ENCODE measurements around the gene RAB28.
"Not testable (repeated sequence)": the region's sequence is repeated elsewhere in the genome, so short reads cannot be mapped to it uniquely, and the experiment has no call there.

RAB28 gene

DNA sequence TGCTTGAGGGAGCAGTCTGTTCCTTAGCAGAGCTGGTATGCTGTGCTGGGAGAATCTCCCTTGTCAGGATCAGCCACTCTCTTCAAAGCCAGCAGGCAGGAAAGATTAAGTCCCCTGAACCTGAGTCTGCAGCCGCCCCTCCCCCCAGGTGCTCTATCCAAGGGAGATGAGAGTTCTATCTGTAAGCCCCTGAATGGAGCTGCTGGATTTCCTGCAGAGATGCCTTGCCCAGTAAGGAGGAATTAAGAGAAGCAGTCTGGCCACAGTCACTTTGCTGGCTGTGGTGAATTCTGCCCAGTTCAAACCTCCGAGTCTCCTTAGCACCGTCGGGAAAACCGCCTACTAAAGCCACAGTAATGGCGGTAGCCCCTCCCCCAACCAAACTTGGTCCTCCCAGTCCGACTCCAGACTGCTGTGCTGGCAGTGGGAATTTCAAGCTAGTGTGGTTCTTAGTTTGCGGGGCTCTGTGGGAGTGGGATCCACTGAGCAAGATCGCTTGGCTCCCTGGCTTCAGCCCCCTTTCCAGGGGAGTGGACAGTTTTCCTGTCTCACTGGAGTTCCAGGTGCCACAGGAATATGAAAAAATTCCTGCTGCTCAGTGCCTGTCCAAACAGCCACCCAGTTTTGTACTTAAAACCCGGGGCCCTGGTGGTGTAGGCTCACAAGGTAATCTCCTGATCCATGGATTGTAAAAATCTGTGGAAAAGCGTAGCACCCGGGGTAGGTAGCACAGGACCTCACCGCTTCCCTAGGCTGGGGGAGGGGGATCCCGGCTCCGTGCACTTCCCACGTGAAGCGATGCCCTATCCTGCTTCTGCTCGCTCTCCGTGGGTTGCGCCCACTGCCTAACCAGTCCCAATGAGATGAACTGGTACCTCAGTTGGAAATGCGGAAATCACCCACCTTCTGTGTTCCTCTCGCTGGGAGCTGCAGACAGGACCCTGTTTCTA is 38.0 kb downstream of the RAB28 start:
- DNase-seq: no peak

GRCh38 chr4:13441506-13441905 is 42.6 kb downstream of the RAB28 start:
- DNase-seq: no peak

- DNase-seq: no peak
Measured at GRCh38 chr4:13436962-13437361, 47.2 kb downstream of the RAB28 start.

DNA sequence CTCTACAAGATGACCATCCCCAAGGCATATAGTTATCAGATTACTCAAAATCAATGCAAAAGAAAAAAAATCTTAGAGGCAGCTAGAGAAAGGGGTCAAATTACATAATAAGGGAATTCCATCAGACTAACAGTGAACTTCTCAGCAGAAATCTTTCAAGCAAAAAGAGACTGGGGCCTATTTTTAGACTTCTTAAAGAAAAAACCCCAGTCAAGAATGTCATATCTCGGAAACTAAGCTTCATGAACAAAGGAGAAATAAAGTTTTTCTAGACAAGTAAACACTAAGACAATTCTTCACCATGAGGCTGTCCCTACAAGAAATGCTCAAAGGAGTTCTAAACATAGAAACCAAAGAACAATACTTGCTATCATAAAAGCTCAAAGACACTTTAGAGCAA is 51.7 kb downstream of the RAB28 start:
- DNase-seq: no peak

DNA sequence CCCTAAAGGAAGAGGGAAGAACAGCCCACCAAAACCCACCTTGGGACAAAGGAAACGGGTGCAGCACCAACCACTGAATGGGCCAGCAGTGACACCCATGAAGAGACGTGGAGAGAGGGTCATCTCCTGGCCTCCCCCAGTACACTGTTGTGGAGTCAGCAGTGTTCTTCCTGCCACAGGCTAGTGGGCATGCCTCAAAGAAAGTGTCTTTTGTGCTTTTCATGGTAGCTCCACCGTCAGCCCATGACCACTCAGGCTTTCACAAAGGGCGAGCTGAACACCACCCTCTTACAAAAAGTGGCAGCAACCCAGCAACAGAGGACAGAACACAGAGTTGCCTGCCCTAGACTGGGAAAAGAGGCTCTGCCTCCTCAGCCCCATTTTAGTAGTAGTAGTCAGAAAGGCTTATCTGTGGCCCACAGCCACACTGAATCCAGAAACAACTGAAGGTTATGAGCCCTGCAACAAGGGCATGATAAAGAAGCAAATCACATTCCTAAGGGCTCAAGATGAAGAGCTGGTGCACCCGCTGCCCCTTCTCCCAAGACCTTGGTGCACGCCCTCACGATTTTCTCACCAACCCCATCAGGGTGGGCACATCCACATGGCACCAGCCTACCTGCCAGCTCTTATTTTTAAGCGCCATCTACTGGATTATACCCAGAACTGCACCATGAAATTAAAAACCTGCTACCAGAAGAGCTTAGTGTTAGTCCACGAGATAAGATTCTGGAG is 53.1 kb downstream of the RAB28 start:
- no peak for DNase-seq

DNA sequence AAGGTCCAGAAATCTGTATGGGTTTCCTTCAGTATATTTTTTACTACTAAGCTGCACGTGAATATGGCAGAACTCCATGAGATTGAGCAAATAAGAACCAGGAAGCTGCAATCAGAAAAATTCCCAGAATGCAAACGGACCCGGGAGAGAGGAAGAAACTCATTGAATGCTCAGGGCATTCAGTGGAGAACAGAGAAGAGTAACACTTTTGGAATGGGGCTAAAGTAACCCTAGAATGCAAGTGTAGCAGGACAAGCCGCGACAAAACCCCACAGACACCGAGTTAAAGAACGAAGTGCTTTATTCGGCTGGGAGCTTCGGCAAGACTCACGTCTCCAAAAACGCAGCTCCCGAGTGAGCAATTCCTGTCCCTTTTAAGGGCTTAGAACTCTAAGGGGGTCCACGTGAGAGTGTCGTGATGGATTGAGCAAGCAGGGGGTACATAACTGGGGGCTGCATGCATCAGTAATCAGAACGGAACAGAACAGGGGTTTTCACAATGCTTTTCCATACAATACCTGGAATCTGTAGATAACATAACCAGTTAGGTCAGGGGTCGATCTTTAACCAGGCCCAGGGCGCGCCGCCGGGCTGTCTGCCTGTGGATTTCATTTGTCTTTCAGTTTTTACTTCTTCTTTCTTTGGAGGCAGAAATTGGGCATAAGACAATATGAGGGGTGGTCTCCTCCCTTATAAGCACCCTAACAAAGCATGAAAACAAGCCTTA is 56.4 kb downstream of the RAB28 start:
- DNase-seq: no peak

DNA sequence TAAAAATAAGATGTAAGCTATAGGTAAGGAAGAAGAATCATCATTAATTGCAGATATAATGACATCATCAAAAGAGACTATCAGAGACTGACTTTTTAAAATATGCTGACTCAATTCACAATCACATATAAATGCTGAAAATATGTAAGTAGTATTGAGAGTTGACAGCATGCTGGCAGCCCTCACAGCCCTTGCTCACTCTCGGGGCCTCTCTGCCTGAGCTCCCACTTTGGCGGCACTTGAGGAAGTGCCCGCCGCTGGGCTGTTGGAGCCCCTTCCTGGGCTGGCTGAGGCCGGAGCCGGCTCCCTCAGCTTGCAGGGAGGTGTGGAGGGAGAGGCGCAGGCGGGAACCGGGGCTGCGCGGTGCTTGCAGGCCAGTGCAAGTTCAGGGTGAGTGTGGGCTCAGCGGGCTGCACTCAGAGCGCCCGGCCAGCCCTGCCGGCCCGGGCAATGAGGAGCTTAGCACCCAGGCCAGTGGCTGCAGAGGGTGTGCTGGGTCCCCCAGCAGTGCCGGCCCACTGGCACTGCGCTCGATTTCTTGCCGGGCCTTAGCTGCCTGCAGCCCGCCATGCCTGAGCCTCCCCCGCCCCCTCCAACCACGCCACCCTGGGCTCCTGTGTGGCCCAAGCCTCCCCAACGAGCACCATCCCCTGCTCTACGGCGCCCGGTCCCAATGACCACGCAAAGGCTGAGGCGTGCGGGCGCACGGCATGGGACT is 68.9 kb downstream of the RAB28 start:
- no peak for DNase-seq

DNA sequence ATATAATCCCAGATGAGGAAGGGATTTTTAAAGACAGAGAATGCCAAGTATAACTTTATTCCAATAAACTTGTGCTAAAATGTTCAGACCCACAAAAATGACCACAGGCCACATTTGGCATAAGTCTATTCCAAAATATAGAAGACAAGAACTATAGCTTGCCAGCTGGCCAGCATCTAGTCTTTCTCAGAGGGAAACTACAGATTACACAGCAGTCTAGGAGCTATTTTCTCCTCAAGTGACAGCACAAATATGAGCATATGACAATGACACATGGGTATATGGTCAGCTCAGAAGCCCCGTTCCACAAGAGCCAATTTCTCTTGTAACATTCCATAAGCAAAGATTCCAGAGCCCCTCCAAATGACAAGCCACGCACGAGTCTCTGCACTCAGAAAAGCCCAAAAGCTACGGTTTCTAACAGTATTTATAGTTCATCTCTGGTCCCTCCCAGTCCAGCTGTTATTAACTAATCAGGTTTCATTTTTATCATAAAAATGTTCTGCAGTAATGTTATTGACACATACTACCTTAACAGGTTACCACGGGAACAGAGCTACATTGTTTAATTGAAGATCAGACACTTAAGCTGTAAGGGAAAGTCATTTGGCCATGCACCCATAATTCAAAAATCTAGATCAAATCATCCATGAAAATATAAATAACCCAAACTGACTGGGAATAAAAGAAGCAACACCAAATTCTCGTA is 70.3 kb downstream of the RAB28 start:
- no peak for DNase-seq

DNA sequence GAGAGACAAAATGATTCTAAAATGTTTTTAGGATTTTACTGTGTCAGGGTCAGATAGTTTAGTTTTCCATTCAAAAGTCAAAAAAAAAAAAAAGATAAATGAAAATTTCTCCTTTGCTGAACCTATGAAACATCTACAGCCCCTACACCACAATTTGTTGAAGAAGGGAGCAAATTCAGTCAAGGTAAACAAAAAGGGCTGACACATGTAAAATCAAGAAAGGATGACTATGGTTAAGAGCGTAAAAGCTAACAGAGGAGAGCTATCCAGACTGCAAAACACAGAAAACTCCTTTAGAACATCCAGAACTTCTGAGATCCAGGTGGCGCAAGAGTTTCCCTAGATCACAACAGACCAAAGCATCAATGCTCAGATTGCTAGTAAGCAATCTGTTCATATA is 72.2 kb downstream of the RAB28 start:
- DNase-seq: no peak

DNA sequence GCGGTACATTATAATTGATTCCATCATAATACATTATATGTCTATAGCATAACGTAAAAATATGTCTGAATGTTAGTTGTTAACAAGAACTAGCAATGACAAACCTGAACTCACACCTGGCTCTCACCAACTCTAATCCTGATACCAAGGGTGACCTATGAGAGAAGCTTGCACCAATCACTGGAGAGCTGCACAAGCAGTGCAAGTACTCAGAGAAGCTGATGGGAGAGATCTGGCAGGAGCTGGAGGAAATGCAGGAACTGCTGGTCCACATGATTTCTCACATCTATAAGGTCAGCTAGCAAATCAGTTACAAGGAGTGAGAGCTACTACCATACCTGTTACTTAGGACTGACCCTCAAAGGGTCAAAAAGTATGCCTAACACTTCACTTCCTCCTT is 74.8 kb downstream of the RAB28 start:
- DNase-seq: no peak

DNA sequence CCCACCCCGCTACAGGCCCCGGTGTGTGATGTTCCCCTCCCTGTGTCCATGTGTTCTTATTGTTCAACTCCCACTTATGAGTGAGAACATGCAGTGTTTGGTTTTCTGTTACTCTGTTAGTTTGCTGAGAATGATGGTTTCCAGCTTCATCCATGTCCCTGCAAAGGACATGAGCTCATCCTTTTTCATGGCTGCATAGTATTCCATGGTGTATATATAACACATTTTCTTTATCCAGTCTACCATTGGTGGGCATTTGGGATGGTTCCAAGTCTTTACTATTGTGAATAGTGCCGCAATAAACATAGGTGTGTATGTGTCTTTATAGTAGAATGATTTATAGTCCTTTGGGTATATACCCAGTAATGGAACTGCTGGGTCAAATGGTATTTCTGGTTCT is 78.0 kb downstream of the RAB28 start:
- not testable (repeated sequence) for DNase-seq

GRCh38 chr4:13403833-13404232 is 80.3 kb downstream of the RAB28 start:
- no peak for DNase-seq

DNA sequence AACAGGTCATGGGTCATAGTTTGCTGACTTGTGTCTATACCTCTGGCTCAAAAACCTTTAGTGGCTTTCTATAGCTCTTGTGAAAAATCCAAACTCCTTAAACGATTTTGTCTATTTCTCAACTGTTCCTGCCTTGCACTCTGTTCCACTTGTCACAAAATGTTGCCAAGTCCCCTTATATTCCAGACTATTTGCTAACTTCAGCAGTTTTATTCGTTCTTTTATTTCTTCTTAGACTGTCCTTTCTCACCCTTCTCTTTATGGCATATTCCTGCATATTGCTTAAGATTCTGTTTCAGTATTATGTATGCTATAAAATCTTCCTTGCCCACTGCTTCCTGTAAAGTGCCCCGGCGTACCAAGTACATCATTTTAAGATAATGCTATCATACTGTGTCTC is 80.8 kb downstream of the RAB28 start:
- no peak for DNase-seq

GRCh38 chr4:13399257-13399656 is 84.9 kb downstream of the RAB28 start:
- DNase-seq: no peak

DNA sequence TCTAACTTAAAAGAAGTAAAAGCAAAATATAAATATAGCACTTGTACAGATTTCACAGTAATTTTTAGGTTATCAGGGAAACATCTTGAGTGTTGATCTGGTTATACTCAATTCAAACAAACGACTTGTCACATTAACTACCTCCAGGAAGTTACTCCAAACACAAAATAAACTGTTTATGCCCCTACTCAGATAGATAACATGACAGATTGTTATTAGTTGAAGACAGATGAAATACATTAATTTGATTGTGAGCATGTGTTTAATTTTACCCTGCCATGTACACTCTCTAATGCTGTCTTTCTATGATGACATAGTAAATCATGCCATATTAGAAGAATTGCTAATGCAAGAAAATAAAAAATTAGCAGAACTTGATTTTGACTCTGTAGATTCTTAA is 88.0 kb downstream of the RAB28 start:
- no peak for DNase-seq

DNA sequence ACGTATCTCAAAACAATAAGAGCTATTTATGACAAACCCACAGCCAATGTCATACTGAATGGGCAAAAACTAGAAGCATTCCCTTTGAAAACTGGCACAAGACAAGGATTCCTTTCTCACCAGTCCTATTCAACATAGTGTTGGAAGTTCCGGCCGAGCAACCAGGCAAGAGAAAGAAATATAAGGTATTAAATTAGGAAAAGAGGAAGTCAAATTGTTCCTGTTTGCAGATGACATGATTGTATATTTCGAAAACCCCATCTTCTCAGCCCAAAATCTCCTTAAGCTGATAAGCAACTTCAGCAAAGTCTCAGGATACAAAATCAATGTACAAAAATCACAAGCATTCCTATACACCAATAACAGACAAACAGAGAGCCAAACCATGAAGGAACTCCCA is 94.2 kb downstream of the RAB28 start:
- not testable (repeated sequence) for DNase-seq

DNA sequence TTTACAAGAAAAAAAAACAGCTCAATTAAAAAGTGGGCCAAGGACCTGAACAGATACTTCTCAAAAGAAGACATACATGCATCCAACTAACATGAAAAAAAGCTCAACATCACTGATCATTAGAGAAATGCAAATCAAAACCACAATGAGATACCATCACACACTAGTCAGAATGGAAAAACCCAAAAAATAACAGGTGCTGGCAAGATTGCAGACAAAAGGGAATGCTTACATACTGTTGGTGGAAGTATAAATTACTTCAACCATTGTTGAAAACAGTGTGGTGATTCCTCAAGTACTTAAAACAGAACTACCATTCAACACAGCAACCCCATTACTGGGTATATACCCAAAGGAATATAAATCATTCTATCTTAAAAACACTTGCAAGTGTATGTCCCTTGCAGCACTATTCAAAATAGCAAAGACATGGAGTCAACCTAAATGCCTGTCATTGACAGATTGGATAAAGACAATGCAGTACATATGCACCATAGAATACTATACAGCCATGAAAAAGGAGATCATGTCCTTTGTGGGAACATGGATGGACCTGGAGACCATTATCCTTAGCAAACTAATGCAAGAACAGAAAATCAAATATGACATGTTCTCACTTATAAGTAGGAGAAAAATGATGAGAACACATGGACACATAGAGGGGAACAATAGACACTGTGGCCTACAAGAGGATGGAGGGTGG is 97.6 kb downstream of the RAB28 start:
- DNase-seq: no peak

DNA sequence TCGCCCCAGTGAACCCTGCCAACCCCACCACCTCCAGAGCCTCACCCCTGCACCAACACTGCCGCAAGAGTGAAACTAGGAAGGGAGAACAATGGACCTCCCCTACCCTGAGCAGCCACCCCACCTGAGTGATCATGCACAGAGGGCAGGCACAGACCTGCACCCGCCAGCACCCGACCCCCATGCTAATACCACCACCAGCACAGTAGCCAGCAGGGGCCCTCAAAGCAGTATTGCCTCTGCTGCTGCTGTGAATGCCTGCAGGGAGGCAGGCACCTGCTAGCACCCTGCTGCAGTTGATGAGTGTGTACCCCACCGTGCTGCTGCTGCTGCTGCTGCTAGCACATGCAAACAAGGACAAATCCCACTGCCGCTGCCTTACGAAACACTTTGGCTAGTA is 100.1 kb downstream of the RAB28 start:
- DNase-seq: no peak

DNA sequence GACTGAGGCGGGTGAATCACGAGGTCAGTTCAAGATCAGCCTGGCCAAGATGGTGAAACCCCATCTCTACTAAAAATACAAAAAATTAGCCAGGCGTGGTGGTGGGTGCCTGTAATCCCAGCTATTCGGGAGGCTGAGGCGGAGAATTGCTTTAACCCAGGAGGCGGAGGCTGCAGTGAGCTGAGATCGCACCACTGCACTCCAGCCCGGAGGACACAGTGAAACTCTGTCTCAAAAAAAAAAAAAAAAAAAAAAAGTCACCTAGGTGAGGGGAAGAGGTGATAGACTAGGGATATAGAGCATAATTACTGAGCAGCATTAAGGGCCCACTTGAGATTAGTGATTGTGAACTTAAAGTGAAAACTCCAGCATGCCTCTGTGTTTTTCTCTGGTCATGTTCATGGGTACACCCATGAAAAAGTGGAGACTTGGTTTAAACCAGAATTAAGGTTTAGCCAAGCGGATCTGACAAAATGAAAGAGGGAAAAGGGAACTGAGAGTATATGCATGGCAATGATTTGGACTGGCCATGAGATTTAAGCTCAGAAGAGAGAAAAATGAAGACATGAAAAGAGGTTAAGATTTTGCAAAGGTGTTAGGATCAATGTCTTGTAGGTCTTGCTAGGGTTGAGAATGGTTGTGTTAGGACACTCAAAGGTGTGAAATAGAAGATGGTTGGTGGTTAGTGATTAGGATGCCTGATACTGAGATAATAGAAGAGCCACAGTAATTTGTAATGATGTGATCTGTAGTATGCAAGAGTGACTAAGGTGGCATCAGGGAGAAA is 105.0 kb downstream of the RAB28 start:
- no peak for DNase-seq

- no peak for DNase-seq
Measured at GRCh38 chr4:13371048-13371447, 113.1 kb downstream of the RAB28 start.

DNA sequence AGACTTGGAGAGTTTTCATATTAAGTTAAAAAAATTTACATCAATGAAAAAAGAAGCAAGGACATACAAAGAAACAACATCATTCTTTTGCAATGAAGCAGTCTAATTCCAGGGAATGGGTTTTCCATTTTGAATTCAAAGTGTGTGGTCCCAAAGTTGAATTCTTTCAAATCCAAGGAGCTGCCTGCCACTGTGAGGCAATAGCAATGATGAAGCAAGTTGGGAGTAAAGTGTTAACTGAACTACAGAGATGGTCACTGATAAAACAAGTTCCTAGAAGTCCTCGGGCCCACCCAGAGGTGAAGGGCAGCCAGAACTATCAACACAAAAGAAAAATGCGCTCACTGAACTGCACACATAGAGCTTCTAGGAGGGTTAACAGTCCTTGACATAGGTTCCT is 115.9 kb downstream of the RAB28 start:
- no peak for DNase-seq

All from stimulated activated CD4-positive, alpha-beta T cell treated with anti-CD3 and anti-CD28 coated beads, Interleukin-2, amount 100 ng/mL, for 24 hours (primary cell).